Cardiac muscle cell (in vitro differentiated cells and primary cell): ENCODE measurements around the gene OPN4. TPM values are rescaled to one million over a fixed set of nuclear protein-coding genes. Genes with fewer than 3 reads are reported as not detected.
"Not testable (repeated sequence)": the region's sequence is repeated elsewhere in the genome, so short reads cannot be mapped to it uniquely, and the experiment has no call there.

ENCODE experiments used
- DNase-seq, 2 donors: peaks; one replicate each; pipeline versions ENCODE4 v3.0.0 to v3.0.0-alpha.2; 2010 to 2017; ENCODE audit warnings: low read depth in 1 of 2, low spot score in 1 of 2
- H3K27ac ChIP-seq: fragments of 200-600 bp; sonication (generic); 2 replicates; pipeline ENCODE4 v1.5.1; 2016
- H3K27me3 ChIP-seq: fragments of 200-600 bp; sonication (generic); 2 replicates; pipeline ENCODE4 v1.6.0; 2016; ENCODE audit warnings: control low read depth
- H3K36me3 ChIP-seq: fragments of 200-600 bp; sonication (generic); 2 replicates; pipeline ENCODE4 v1.5.1; 2016; ENCODE audit warnings: control low read depth
- H3K4me1 ChIP-seq: fragments of 200-600 bp; sonication (generic); 2 replicates; pipeline ENCODE4 v1.8.1; 2017; ENCODE audit warnings: low read depth, mild to moderate bottlenecking, mixed run types
- H3K4me3 ChIP-seq: fragments of 200-600 bp; sonication (generic); 2 replicates; pipeline ENCODE4 v1.5.1; 2016; ENCODE audit warnings: mild to moderate bottlenecking
- H3K9me3 ChIP-seq: fragments of 200-600 bp; sonication (generic); 2 replicates; pipeline ENCODE4 v1.5.1; 2017; ENCODE audit warnings: low read depth, mild to moderate bottlenecking, control low read depth
- polyA plus RNA-seq: library from polyadenylated mRNA; unstranded; fragments of >200 nt; fragmentation: Nextera tagmentation; extraction: Ambion mirVana; gene quantifications from 2 replicates; pipeline ENCODE4 v1.2.1, GENCODE V29; 2016
- total RNA-seq: library from RNA; depleted of rRNA; stranded (reverse); fragments of >200 nt; gene quantifications from 2 replicates; pipeline ENCODE4 v1.2.3, GENCODE V29; 2016
- TF ChIP-seq, protein P1 (sequence below): IDR thresholded peaks from 2 replicates; pipeline ENCODE4 v1.5.1; 2012; ENCODE audit warnings: low read depth, mild to moderate bottlenecking, low read length

The OPN4 gene
- total and polyA plus RNA-seq, 2 experiments from 2014 or later: 0.18 TPM; not detected in 1

- H3K9me3 ChIP-seq: no peaks in the 10 kb centered on the region
- H3K27ac ChIP-seq: no peak overlapping the region
- no peak overlapping the region for H3K4me3 ChIP-seq
- H3K4me1 ChIP-seq: no peaks in the 10 kb centered on the region
- H3K27me3 ChIP-seq: no peaks in the 10 kb centered on the region
- TF ChIP-seq, protein P1, sequence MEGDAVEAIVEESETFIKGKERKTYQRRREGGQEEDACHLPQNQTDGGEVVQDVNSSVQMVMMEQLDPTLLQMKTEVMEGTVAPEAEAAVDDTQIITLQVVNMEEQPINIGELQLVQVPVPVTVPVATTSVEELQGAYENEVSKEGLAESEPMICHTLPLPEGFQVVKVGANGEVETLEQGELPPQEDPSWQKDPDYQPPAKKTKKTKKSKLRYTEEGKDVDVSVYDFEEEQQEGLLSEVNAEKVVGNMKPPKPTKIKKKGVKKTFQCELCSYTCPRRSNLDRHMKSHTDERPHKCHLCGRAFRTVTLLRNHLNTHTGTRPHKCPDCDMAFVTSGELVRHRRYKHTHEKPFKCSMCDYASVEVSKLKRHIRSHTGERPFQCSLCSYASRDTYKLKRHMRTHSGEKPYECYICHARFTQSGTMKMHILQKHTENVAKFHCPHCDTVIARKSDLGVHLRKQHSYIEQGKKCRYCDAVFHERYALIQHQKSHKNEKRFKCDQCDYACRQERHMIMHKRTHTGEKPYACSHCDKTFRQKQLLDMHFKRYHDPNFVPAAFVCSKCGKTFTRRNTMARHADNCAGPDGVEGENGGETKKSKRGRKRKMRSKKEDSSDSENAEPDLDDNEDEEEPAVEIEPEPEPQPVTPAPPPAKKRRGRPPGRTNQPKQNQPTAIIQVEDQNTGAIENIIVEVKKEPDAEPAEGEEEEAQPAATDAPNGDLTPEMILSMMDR: no peak
- no peaks in the 10 kb centered on the region for H3K36me3 ChIP-seq
- no peak for DNase-seq
These were observed 40.4 kb upstream of the OPN4 start for GRCh38 chr10:86613905-86614304.

DNA sequence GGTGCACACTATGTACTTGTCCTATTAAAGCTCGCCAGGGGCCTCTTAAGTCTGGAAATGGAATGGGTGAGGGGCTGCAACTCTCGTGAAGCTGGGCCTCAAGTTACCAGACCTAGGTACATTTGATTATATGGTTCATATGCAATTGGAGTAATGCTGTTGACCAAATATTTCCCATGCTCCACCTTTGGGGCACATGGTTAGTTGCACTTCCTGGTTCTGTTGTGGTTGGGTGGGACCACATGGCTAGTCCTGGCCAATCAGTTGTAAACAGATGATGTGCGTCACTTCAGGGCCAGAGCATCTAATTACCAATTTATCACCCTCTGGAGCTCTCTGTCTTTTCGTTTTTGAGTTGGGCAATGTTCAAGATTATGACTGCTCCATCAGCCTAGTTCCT, 39.5 kb upstream of the OPN4 start:
- no peak for DNase-seq
- TF ChIP-seq, protein P1: no peak
- no peak overlapping the region for H3K4me3 ChIP-seq

GRCh38 chr10:86617278-86617677, 37.1 kb upstream of the OPN4 start:
- H3K27me3 ChIP-seq, H3K4me3 ChIP-seq, H3K4me1 ChIP-seq, DNase-seq, H3K9me3 ChIP-seq, H3K36me3 ChIP-seq, H3K27ac ChIP-seq: not testable (repeated sequence)

More for the DNA sequence above, 39.5 kb upstream of the OPN4 start:
- no peak overlapping the region for H3K27ac ChIP-seq
- no peaks in the 10 kb centered on the region for H3K4me1 ChIP-seq
- no peaks in the 10 kb centered on the region for H3K9me3 ChIP-seq
- H3K36me3 ChIP-seq: no peaks in the 10 kb centered on the region
- no peaks in the 10 kb centered on the region for H3K27me3 ChIP-seq

GRCh38 chr10:86628311-86628710, 26.0 kb upstream of the OPN4 start:
- peaks cover 34% of the 10 kb centered on the region for H3K4me1 ChIP-seq
- TF ChIP-seq, protein P1: no peak
- no peak overlapping the region for H3K27ac ChIP-seq
- DNase-seq: no peak
- no peaks in the 10 kb centered on the region for H3K9me3 ChIP-seq
- no peaks in the 10 kb centered on the region for H3K27me3 ChIP-seq
- H3K36me3 ChIP-seq: no peaks in the 10 kb centered on the region
- no peak overlapping the region for H3K4me3 ChIP-seq

DNA sequence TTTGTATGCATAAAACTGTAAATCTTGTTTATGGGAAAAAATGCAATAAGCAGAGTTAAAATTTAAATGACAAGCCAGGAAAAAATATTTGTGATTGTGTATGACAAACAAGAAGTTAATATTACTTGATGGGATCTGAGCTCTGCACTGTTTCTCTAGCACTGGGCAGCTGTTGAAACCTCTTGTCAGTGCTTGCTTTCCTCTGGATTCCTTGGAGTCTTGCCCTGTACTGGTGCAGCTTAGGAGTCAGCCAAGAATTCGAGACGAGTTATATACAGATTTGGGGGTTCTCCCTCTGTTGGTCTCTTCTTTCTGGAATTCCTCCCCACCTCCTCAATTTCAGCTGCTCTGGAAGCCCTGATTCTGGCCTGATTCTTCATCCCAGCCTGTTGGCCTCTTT, 24.3 kb upstream of the OPN4 start:
- H3K9me3 ChIP-seq: no peaks in the 10 kb centered on the region
- H3K27me3 ChIP-seq: no peaks in the 10 kb centered on the region
- H3K36me3 ChIP-seq: no peaks in the 10 kb centered on the region
- H3K27ac ChIP-seq: peak overlapping the region; percentile 88
- TF ChIP-seq, protein P1: no peak
- peaks cover 34% of the 10 kb centered on the region for H3K4me1 ChIP-seq
- peak; percentile 66 to 88 for DNase-seq
- H3K4me3 ChIP-seq: no peak overlapping the region

- TF ChIP-seq, protein P1: peak; percentile 32
- H3K4me3 ChIP-seq: no peak overlapping the region
- H3K27me3 ChIP-seq: no peaks in the 10 kb centered on the region
- no peaks in the 10 kb centered on the region for H3K36me3 ChIP-seq
- DNase-seq: peak; percentile 25 to 81
- peaks cover 34% of the 10 kb centered on the region for H3K4me1 ChIP-seq
- no peaks in the 10 kb centered on the region for H3K9me3 ChIP-seq
- peak overlapping the region; percentile 71 for H3K27ac ChIP-seq
These were observed 22.1 kb upstream of the OPN4 start for GRCh38 chr10:86632009-86632800.
